Hindlimb muscle (tissue), 1 donor: ENCODE measurements around the gene ZBTB12. TPM values are rescaled to one million over a fixed set of nuclear protein-coding genes. Genes with fewer than 3 reads are reported as not detected.

Source experiments
- polyA plus RNA-seq: library from polyadenylated mRNA; unstranded; fragments of 120-200 nt; gene quantifications from one replicate; pipeline ENCODE4 v1.2.1, GENCODE V29; 2013; ENCODE audit not compliant: insufficient read length

Gene ZBTB12
- polyA plus RNA-seq, 1 donor: 10.9 TPM

Other genes starting within 250 kb of the ZBTB12 start
- 252 TPM for gene BAG6, start 249.4 kb downstream of the ZBTB12 start, polyA plus RNA-seq
- gene APOM, start 246.2 kb downstream of the ZBTB12 start, polyA plus RNA-seq: 3.3 TPM
- gene C6orf47, start 241.3 kb downstream of the ZBTB12 start, polyA plus RNA-seq: 13.1 TPM
- 17.1 TPM for gene GPANK1, start 237.1 kb downstream of the ZBTB12 start, polyA plus RNA-seq
- gene CSNK2B, start 236.0 kb downstream of the ZBTB12 start, polyA plus RNA-seq: 127 TPM
- 11.7 TPM for gene LY6G5B, start 232.1 kb downstream of the ZBTB12 start, polyA plus RNA-seq
- 6.3 TPM for gene LY6G5C, start 221.0 kb downstream of the ZBTB12 start, polyA plus RNA-seq
- gene ABHD16A, start 198.8 kb downstream of the ZBTB12 start, polyA plus RNA-seq: 54.6 TPM
- gene LY6G6F, start 195.2 kb downstream of the ZBTB12 start, polyA plus RNA-seq: not detected
- not detected for gene LY6G6D, start 186.7 kb downstream of the ZBTB12 start, polyA plus RNA-seq
- gene LY6G6C, start 180.3 kb downstream of the ZBTB12 start, polyA plus RNA-seq: 0.28 TPM
- 0.71 TPM for gene MPIG6B, start 178.7 kb downstream of the ZBTB12 start, polyA plus RNA-seq
- 128 TPM for gene DDAH2, start 172.8 kb downstream of the ZBTB12 start, polyA plus RNA-seq
- 116 TPM for gene CLIC1, start 165.6 kb downstream of the ZBTB12 start, polyA plus RNA-seq
- 14.4 TPM for gene MSH5, start 162.1 kb downstream of the ZBTB12 start, polyA plus RNA-seq
- gene SAPCD1, start 139.4 kb downstream of the ZBTB12 start, polyA plus RNA-seq: 2.4 TPM
- gene VWA7, start 124.8 kb downstream of the ZBTB12 start, polyA plus RNA-seq: 2.5 TPM
- gene VARS1, start 106.3 kb downstream of the ZBTB12 start, polyA plus RNA-seq: 48.6 TPM
- 51.7 TPM for gene LSM2, start 95.1 kb downstream of the ZBTB12 start, polyA plus RNA-seq
- 3.7 TPM for gene HSPA1L, start 86.8 kb downstream of the ZBTB12 start, polyA plus RNA-seq
- gene HSPA1A, start 86.5 kb downstream of the ZBTB12 start, polyA plus RNA-seq: 84.3 TPM
- 61.2 TPM for gene HSPA1B, start 74.3 kb downstream of the ZBTB12 start, polyA plus RNA-seq
- gene NEU1, start 39.3 kb downstream of the ZBTB12 start, polyA plus RNA-seq: 17.7 TPM
- gene SLC44A4, start 23.1 kb downstream of the ZBTB12 start, polyA plus RNA-seq: 0.23 TPM
- gene EHMT2, start 4.4 kb downstream of the ZBTB12 start, polyA plus RNA-seq: 33.6 TPM
- 11.1 TPM for gene C2, start 25.6 kb upstream of the ZBTB12 start, polyA plus RNA-seq
- 1.7 TPM for gene CFB, start 44.0 kb upstream of the ZBTB12 start, polyA plus RNA-seq
- gene NELFE, start 56.9 kb upstream of the ZBTB12 start, polyA plus RNA-seq: 69.7 TPM
- gene SKIC2, start 57.1 kb upstream of the ZBTB12 start, polyA plus RNA-seq: 28.5 TPM
- gene DXO, start 70.1 kb upstream of the ZBTB12 start, polyA plus RNA-seq: 16.8 TPM
- 55.9 TPM for gene C4A, start 80.0 kb upstream of the ZBTB12 start, polyA plus RNA-seq
- 67.2 TPM for gene C4B, start 112.7 kb upstream of the ZBTB12 start, polyA plus RNA-seq
- 1.8 TPM for gene CYP21A2, start 136.3 kb upstream of the ZBTB12 start, polyA plus RNA-seq
- 125 TPM for gene TNXB, start 207.3 kb upstream of the ZBTB12 start, polyA plus RNA-seq
- gene ATF6B, start 226.2 kb upstream of the ZBTB12 start, polyA plus RNA-seq: 49.0 TPM
- 3.6 TPM for gene FKBPL, start 228.2 kb upstream of the ZBTB12 start, polyA plus RNA-seq
- 1.6 TPM for gene PRRT1, start 249.9 kb upstream of the ZBTB12 start, polyA plus RNA-seq